Muscle layer of duodenum (tissue), 2 donors: ENCODE data around the gene S100A4.
A peak's percentile ranks its signal among the peaks of the same experiment; 100 is the strongest.
"Not testable (repeated sequence)": the region's sequence is repeated elsewhere in the genome, so short reads cannot be mapped to it uniquely, and the experiment has no call there.

ENCODE experiments used
- H3K27ac ChIP-seq: one replicate; pipeline ENCODE4 v1.7.0; 2013; ENCODE audit warnings: mild to moderate bottlenecking, low read length
- H3K27me3 ChIP-seq: one replicate; pipeline ENCODE4 v1.7.0; 2013; ENCODE audit warnings: low read depth, mild to moderate bottlenecking, control low read depth, low read length
- H3K36me3 ChIP-seq, 2 donors: one replicate each; pipeline ENCODE4 v1.7.0; 2013; ENCODE audit warnings: low read length in 2 of 2, control low read depth in 1 of 2, mild to moderate bottlenecking in 1 of 2; ENCODE audit not compliant: insufficient read depth in 2 of 2, control insufficient read depth in 1 of 2
- H3K4me1 ChIP-seq, 2 donors: one replicate each; pipeline ENCODE4 v1.7.0; 2013; ENCODE audit warnings: low read length in 2 of 2, mild to moderate bottlenecking in 2 of 2, control low read depth in 1 of 2, moderate library complexity in 1 of 2; ENCODE audit not compliant: insufficient read depth in 2 of 2, control insufficient read depth in 1 of 2
- H3K4me3 ChIP-seq, 2 donors: one replicate each; pipeline ENCODE4 v1.7.0; 2013; ENCODE audit warnings: low read length in 2 of 2, low read depth in 1 of 2, mild to moderate bottlenecking in 1 of 2
- H3K9me3 ChIP-seq, 2 donors: one replicate each; pipeline ENCODE4 v1.7.0; 2013; ENCODE audit warnings: low read length in 2 of 2, control low read depth in 1 of 2, mild to moderate bottlenecking in 1 of 2; ENCODE audit not compliant: control insufficient read depth in 1 of 2
- donor health status: healthy.

S100A4 gene

DNA sequence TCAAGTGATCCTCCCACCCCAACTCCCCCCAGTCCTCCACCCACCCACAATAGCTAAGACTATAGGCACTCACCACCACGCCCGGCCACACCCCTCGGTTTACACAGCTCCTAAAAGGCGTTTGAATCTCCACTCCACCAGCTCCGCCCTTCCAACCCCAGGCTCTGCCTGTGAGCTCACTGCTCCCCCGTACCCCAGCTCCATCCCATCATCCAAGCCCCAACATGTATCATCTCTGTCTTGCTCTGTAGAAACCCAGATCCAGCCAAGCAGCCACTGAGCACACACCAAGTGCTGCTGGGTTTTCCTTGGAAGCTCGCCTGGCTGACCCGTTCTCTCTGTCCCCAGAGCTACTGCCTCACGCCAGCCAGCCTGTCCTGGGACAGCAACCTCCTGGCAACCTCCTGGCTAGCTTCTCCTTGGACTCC is 32.0 kb upstream of the S100A4 start:
- H3K4me3 ChIP-seq, result no peak overlapping the region
- H3K27ac ChIP-seq, result no peak overlapping the region
- H3K27me3 ChIP-seq, result no peaks in the 10 kb centered on the region
- peaks cover 4 to 8% of the 10 kb centered on the region in 2 donors for H3K4me1 ChIP-seq
- H3K36me3 ChIP-seq, result no peaks in the 10 kb centered on the region
- no peaks in the 10 kb centered on the region for H3K9me3 ChIP-seq

DNA sequence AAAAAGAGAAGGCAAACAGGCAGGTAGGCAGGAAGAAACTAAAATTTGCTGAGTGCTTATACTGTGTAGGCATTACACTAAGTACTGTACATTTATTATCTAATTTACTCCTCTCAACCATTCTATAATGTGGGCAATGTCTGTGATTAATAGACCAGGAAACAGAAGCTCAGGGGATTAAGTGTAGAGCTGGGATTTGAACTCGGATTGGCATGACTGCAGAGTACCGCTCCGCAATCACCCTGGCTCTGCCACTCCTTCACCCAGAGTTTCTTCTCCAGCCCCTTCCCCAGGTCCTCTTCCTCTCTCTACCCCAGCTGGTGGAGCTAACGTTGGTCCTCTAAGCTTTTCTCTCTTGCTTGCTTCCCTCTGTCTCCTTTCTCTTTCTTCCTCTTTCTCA is 31.5 kb upstream of the S100A4 start:
- H3K4me3 ChIP-seq, result no peak overlapping the region
- no peak overlapping the region for H3K27ac ChIP-seq
- no peaks in the 10 kb centered on the region for H3K27me3 ChIP-seq
- H3K4me1 ChIP-seq, result peaks cover 4 to 13% of the 10 kb centered on the region in 2 donors
- no peaks in the 10 kb centered on the region for H3K9me3 ChIP-seq
- H3K36me3 ChIP-seq, result no peaks in the 10 kb centered on the region

DNA sequence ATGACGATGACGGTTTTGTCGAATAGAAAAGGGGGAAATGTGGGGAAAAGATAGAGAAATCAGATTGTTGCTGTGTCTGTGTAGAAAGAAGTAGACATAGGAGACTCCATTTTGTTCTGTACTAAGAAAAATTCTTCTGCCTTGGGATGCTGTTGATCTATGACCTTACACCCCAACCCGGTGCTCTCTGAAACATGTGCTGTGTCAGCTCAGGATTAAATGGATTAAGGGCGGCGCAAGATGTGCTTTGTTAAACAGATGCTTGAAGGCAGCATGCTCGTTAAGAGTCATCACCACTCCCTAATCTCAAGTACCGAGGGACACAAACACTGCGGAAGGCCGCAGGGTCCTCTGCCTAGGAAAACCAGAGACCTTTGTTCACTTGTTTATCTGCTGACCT is 29.9 kb upstream of the S100A4 start:
- not testable (repeated sequence) for H3K27me3 ChIP-seq, H3K36me3 ChIP-seq, H3K4me3 ChIP-seq, H3K27ac ChIP-seq, H3K9me3 ChIP-seq
- H3K4me1 ChIP-seq, result peaks cover 4 to 14% of the 10 kb centered on the region in 2 donors

DNA sequence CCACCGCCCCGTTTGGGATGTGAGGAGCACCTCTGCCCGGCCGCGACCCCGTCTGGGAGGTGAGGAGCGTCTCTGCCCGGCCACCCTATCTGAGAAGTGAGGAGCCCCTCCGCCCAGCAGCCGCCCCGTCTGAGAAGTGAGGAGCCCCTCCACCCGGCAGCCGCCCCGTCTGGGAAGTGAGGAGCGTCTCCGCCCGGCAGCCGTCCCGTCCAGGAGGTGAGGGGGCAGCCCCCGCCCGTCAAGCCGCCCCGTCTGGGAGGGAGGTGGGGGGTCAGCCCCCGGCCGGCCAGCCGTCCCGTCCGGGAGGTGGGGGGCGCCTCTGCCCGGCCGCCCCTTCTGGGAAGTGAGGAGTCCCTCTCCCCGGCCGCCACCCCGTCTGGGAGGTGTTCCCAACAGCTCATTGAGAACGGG is 29.5 kb upstream of the S100A4 start:
- not testable (repeated sequence) for H3K36me3 ChIP-seq, H3K9me3 ChIP-seq, H3K27ac ChIP-seq, H3K4me3 ChIP-seq, H3K27me3 ChIP-seq
- peaks cover 4 to 14% of the 10 kb centered on the region in 2 donors for H3K4me1 ChIP-seq

DNA sequence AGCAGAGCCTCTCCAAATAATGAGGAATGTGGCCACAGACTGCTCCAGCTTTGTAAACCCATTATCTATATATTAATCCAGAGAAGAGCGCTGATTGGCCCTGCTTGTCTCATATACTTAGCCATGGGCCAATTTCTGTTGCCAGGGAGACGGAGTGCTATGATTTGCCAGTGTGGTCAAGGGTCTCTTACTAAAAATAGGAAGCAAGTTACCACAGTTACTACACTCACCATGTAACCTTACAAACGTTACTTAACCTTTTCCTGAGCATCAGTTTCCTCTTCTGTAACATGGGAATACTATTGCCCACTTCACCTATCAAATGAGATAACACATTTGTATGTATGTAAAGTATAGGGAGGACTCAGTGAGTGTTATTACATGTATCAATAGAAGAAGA is 27.7 kb upstream of the S100A4 start:
- Histone ChIP-seq H3K36me3 (no peaks in the 10 kb centered on the region), H3K4me1 (peaks cover 4 to 14% of the 10 kb centered on the region in 2 donors), H3K9me3 (no peaks in the 10 kb centered on the region), H3K4me3 (no peak overlapping the region), H3K27me3 (no peaks in the 10 kb centered on the region), H3K27ac (peak overlapping the region; percentile 82)

DNA sequence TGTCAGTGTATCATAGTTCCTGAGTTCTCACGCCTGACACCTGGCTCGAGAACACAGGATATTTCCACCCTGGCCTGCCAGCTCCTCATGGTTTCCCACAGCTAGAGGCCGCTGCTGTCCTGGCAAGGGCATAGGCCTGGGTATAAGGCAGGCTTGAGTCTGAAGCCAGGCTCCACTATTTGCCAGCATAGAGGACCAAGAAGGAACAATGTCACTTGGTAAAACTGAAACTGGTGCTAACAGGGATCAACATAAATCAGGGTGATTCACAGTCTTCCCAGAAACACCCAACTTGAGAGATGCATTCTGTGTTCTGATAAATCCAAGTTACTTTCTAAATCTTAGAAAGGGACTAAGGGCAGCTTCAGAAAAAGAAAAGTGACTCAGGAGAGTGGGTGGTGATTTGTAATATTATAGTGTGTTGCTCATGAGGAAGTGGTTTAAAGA is 27.0 kb upstream of the S100A4 start:
- Histone ChIP-seq H3K4me1 (peaks cover 12 to 20% of the 10 kb centered on the region in 2 donors), H3K36me3 (no peaks in the 10 kb centered on the region), H3K4me3 (no peak overlapping the region), H3K9me3 (no peaks in the 10 kb centered on the region), H3K27ac (peak overlapping the region; percentile 82), H3K27me3 (no peaks in the 10 kb centered on the region)

DNA sequence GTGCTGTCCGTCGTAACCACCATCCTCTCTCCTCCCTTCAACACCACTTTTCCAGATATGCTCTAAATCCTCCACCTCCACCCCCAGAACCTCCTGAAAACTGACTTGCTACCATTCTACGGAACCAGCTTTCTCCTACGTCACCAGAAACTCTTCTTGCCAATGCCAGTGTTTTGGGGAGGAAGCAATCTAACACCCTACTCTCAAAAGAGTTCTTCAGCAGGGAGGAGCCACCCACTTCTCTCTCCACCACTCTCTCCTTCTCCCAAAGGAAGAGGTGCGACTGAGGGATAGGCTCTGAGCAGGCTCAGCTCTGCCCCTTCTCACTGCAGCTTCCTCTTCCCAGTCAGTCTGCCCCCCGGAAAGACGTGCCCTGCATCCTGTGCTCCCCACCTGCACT is 26.1 kb upstream of the S100A4 start:
- H3K4me1 ChIP-seq, result peaks cover 19 to 25% of the 10 kb centered on the region in 2 donors
- H3K4me3 ChIP-seq, result no peak overlapping the region
- H3K9me3 ChIP-seq, result no peaks in the 10 kb centered on the region
- no peaks in the 10 kb centered on the region for H3K27me3 ChIP-seq
- no peaks in the 10 kb centered on the region for H3K36me3 ChIP-seq
- H3K27ac ChIP-seq, result no peak overlapping the region

DNA sequence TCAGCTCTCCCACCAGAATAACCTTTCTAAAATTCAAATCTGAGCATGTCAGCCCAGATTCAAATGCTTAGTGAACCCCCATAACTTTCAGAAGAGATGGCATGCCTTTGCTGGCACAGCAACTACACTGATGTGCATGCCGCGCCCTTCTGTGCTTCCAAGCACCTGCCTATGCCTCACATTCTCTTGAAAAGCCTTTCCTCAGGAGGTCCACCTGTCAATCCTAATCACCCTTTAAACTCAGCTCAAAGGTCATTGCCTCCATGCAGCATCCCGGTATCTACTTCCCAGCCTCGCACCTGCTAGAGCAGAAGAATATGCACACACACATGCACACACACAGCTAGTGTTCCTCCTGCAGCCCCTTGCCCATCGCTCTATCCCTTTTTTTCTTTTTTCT is 25.3 kb upstream of the S100A4 start:
- H3K27ac ChIP-seq, result no peak overlapping the region
- H3K9me3 ChIP-seq, result no peaks in the 10 kb centered on the region
- no peaks in the 10 kb centered on the region for H3K36me3 ChIP-seq
- no peak overlapping the region for H3K4me3 ChIP-seq
- H3K27me3 ChIP-seq, result no peaks in the 10 kb centered on the region
- peaks cover 27 to 28% of the 10 kb centered on the region in 2 donors for H3K4me1 ChIP-seq

DNA sequence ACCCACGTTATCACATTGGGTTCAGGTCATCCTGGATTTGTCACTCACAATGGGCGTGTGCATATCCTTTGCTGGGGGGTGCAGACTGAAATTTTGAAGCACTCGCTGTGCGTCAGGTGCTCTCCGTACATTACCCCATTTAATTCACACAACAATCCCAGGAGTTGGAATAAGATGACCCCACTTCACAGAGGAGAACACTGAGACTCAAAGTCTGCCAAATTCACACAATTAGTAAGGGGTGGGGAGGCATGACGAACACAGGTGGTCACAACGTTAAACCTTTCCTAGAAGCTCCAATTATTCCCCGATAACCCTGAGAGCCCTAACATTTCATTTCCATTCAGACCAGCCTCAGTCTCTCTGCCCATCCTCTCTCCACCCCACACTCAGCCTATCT is 23.9 kb upstream of the S100A4 start:
- H3K36me3 ChIP-seq, result no peaks in the 10 kb centered on the region
- H3K27ac ChIP-seq, result no peak overlapping the region
- no peaks in the 10 kb centered on the region for H3K9me3 ChIP-seq
- H3K4me1 ChIP-seq, result peaks cover 30 to 31% of the 10 kb centered on the region in 2 donors
- no peaks in the 10 kb centered on the region for H3K27me3 ChIP-seq
- no peak overlapping the region for H3K4me3 ChIP-seq

DNA sequence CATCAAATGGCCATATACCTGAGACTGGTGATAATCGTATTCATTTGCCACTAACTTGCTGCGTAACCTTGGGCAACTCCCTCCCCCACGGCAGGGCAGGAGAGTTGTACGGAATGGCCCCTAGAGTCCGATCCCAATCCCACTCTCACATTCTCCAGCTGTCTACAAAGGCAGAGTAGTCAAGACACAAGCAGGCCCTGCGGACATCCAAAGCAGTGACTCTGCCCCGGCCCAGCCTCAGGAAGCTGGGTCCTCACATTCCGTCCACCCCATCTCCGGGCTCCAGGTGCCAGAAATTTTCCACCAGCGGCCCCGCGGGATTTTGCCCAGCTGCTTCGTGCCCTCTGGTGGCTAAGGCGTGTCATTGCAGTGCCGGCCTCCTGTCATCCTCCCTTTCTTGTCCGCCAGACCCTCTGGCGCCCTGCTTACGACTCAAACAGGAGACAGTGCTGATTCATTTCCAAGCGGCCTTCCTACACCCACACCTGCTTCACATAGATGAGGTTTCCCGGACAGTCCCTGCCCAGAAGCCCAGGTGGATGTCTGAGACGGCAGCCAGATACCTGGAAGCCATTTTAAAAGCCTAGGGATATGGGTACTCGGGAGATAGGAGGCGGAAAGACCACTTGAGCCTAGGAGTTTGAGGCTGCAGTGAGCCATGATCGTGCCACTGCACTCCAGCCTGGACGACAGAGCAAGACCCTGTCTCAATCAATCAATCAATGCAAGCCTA is 22.9 kb upstream of the S100A4 start:
- no peaks in the 10 kb centered on the region for H3K27me3 ChIP-seq
- no peaks in the 10 kb centered on the region for H3K9me3 ChIP-seq
- peak overlapping the region; percentile 30 to 45 for H3K4me3 ChIP-seq
- H3K4me1 ChIP-seq, result peaks cover 30 to 31% of the 10 kb centered on the region in 2 donors
- H3K36me3 ChIP-seq, result no peaks in the 10 kb centered on the region
- peak overlapping the region; percentile 78 for H3K27ac ChIP-seq

DNA sequence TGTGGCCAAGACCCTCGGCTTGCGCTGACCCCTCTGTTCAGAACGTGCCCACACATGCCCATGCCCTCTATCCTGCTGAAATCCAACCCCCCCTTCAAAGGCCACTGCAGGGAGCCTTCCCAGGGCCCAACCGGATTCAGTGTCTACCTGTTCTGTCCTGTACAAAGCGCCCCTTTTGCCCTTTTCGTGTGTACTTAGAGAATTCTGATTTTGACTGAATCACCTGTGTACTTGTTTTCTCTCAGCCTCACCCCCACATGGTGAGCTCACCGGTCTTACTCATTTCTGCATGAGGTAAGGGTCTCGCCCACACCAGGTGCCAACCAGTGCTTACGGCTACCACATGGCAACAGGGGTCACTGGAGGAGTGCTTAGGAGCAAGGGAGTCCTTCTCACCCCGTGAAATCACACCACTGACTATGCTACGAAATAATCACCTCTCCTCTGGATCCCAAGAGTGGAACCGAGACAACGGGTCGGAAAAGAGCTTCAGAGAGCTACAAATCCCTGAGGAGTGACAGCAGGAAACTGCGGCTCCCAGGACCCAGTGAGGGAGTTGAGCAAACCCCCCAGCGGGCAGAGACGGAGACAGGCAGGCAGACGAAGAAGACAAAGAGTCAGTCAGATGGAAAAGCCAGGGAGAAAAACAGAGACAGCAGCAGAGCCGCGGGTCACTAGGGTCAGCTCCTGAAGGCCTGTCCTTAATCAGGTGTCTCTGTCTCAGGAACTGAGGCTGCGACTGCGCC is 22.2 kb upstream of the S100A4 start:
- H3K4me3 ChIP-seq, result peak overlapping the region; percentile 30 to 45
- peaks cover 23 to 28% of the 10 kb centered on the region in 2 donors for H3K4me1 ChIP-seq
- no peaks in the 10 kb centered on the region for H3K27me3 ChIP-seq
- H3K27ac ChIP-seq, result peak overlapping the region; percentile 78
- no peaks in the 10 kb centered on the region for H3K9me3 ChIP-seq
- H3K36me3 ChIP-seq, result no peaks in the 10 kb centered on the region
